Stimulated activated naive CD8-positive, alpha-beta T cell treated with anti-CD3 and anti-CD28 coated beads, Interleukin-15, Interleukin-2, amounts not matched to agents 100 ng/mL and 50 ng/mL, for 24 hours (primary cell): ENCODE results near the gene CDC42BPB.

ENCODE experiments used
- H3K27ac Mint-ChIP-seq: one replicate; pipeline ENCODE4 v1.8.0; 2021; ENCODE audit warnings: mild to moderate bottlenecking, mixed read lengths
- H3K27me3 Mint-ChIP-seq: one replicate; pipeline ENCODE4 v1.8.0; 2021; ENCODE audit warnings: mixed read lengths
- H3K36me3 Mint-ChIP-seq: one replicate; pipeline ENCODE4 v1.8.0; 2021; ENCODE audit warnings: low read depth, mixed read lengths
- H3K4me1 Mint-ChIP-seq: one replicate; pipeline ENCODE4 v1.8.0; 2021; ENCODE audit warnings: low read depth, mixed read lengths
- H3K4me3 Mint-ChIP-seq: one replicate; pipeline ENCODE4 v1.8.0; 2021; ENCODE audit warnings: mild to moderate bottlenecking, mixed read lengths
- H3K9me3 Mint-ChIP-seq: one replicate; pipeline ENCODE4 v1.8.0; 2021; ENCODE audit warnings: mixed read lengths

Gene CDC42BPB

DNA sequence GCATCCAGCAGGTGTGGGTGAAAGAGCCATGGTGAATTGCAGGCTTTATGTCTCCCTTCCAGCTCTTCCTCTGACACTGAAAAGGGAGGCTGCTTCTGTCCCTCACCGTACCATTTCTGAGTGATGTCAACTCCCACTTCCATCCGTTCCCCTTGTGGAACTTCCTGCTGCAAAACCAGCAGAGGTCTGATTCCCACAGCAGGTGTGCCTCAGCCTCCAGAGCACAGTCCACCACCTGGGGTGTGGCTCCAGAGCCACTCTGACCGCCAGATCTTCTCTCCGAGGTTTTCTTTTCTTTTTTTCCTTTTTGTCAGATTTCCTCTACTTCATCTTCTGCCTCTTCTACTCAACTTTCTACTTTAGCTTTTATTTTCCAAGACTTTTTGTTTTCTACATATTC is 62.7 kb downstream of the CDC42BPB start:
- no peak overlapping the region for H3K27ac Mint-ChIP-seq

DNA sequence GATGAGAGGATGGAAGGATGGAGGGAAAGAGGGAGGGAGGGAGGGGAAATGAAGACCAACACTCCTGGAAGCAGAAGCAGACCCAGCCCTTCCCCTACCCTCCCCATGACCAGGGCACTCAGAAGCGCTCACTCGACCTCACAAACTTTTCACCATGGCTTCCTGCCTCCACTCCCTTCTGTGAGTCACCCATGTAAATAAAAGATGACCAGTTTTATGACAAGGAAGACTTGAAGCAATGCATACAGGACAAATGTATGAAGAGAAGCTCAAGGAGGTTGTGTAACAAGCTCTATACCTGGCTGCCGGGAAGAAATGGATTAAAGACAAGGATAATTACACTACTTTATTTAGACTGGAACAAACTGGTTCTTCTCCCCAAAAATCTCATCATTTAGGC is 63.8 kb downstream of the CDC42BPB start:
- Mint-ChIP-seq H3K27ac (no peak overlapping the region), H3K9me3 (peaks cover under 1% of the 10 kb centered on the region), H3K27me3 (no peaks in the 10 kb centered on the region), H3K4me1 (no peaks in the 10 kb centered on the region), H3K36me3 (peaks cover 3% of the 10 kb centered on the region), H3K4me3 (no peak overlapping the region)

More for the DNA sequence above, 62.7 kb downstream of the CDC42BPB start:
- H3K27me3 Mint-ChIP-seq, result no peaks in the 10 kb centered on the region
- no peaks in the 10 kb centered on the region for H3K9me3 Mint-ChIP-seq
- H3K4me3 Mint-ChIP-seq, result no peak overlapping the region
- H3K4me1 Mint-ChIP-seq, result no peaks in the 10 kb centered on the region
- H3K36me3 Mint-ChIP-seq, result no peaks in the 10 kb centered on the region

GRCh38 chr14:102991376-102991775 is 66.0 kb downstream of the CDC42BPB start:
- Mint-ChIP-seq H3K4me3 (no peak overlapping the region), H3K27me3 (no peaks in the 10 kb centered on the region), H3K4me1 (no peaks in the 10 kb centered on the region), H3K9me3 (peaks cover 21% of the 10 kb centered on the region), H3K27ac (no peak overlapping the region), H3K36me3 (peaks cover 24% of the 10 kb centered on the region)

DNA sequence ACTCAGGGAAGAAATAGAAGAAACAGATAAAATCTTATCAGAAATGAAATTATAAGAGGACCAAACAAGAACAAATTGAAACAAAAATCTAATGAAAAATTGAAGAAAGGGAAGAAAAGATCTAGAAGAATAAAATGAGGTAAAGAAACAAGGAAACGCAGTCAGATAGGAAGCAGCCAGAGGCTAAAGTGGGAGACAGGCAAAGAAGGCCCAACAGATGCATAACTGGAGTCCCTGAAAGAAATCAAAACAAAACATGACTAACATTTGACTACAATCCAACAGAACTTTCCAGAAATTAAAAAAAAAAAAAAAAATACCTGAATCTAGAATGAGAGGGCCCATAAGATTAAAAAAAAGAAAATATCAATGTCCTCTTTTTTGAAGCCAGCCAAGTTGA is 69.3 kb downstream of the CDC42BPB start:
- Mint-ChIP-seq H3K27me3 (no peaks in the 10 kb centered on the region), H3K4me1 (no peaks in the 10 kb centered on the region), H3K4me3 (no peak overlapping the region), H3K36me3 (peaks cover 26% of the 10 kb centered on the region), H3K9me3 (peaks cover 23% of the 10 kb centered on the region), H3K27ac (no peak overlapping the region)

DNA sequence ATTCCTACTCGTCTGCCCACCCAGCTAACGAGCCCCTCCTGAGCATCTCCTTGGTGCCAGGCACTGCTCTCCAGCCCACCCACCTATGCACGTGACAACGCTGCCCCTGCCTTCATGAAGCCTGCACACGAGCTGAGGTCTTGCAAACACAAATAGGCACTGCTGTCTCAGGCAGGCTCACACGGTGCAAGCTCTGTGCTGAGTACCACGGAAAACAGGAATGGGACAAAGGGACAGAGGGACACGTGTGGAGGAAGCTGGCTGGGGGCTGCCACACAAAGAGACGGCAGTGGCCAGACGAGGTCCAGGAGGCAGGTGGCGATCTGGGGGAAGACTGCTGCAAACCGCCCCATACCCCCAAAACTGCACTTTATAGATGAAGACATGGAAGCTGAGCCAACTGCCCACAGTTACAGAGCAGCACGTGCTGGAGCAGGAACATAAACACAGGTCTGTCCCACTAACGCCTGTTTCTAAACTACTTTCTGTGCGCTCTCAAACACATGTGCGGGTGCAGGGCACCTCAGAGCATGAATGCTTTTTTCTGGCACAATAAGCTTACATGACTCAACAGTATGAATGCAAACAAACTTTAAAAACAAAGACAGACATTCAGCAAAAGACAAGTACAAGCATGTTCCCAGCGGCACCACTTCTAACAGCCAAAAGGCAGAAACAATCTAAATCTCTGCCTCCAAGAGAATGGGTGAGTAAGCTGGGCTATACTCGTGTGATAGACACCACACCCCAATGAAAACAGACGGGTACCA is 70.4 kb downstream of the CDC42BPB start:
- Mint-ChIP-seq H3K9me3 (peaks cover 23% of the 10 kb centered on the region), H3K36me3 (peaks cover 26% of the 10 kb centered on the region), H3K4me3 (no peak overlapping the region), H3K4me1 (no peaks in the 10 kb centered on the region), H3K27me3 (no peaks in the 10 kb centered on the region), H3K27ac (no peak overlapping the region)

DNA sequence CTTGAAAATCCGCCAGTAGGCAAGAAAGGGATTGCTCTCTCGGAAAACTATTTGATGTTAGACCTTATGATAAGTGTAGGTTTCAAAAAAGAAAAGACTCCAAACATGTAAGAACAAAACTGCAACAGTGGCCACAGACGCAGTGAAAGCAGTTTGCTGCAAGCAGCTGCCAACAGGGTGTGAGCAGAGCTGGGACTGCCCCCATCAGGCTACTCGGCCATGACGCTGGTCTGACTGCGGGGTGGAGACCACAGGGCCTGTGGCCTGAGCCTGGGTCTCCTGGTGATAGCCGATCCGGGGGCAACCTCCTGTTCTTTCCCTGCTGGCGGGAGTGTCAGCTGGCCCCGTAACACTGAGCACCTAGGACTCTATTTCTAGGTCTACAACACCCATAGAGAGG is 71.7 kb downstream of the CDC42BPB start:
- H3K27ac Mint-ChIP-seq, result no peak overlapping the region
- H3K4me1 Mint-ChIP-seq, result no peaks in the 10 kb centered on the region
- H3K4me3 Mint-ChIP-seq, result no peak overlapping the region
- H3K9me3 Mint-ChIP-seq, result peaks cover 23% of the 10 kb centered on the region
- H3K27me3 Mint-ChIP-seq, result no peaks in the 10 kb centered on the region
- H3K36me3 Mint-ChIP-seq, result peaks cover 26% of the 10 kb centered on the region

GRCh38 chr14:102984336-102985102 is 72.8 kb downstream of the CDC42BPB start:
- peaks cover 26% of the 10 kb centered on the region for H3K36me3 Mint-ChIP-seq
- H3K27ac Mint-ChIP-seq, result no peak overlapping the region
- H3K4me3 Mint-ChIP-seq, result no peak overlapping the region
- no peaks in the 10 kb centered on the region for H3K27me3 Mint-ChIP-seq
- H3K4me1 Mint-ChIP-seq, result peaks cover 5% of the 10 kb centered on the region
- H3K9me3 Mint-ChIP-seq, result peaks cover 23% of the 10 kb centered on the region

GRCh38 chr14:102983496-102983895 is 73.9 kb downstream of the CDC42BPB start:
- no peak overlapping the region for H3K4me3 Mint-ChIP-seq
- H3K9me3 Mint-ChIP-seq, result peaks cover 22% of the 10 kb centered on the region
- H3K27me3 Mint-ChIP-seq, result no peaks in the 10 kb centered on the region
- peaks cover 7% of the 10 kb centered on the region for H3K4me1 Mint-ChIP-seq
- peaks cover 23% of the 10 kb centered on the region for H3K36me3 Mint-ChIP-seq
- no peak overlapping the region for H3K27ac Mint-ChIP-seq

DNA sequence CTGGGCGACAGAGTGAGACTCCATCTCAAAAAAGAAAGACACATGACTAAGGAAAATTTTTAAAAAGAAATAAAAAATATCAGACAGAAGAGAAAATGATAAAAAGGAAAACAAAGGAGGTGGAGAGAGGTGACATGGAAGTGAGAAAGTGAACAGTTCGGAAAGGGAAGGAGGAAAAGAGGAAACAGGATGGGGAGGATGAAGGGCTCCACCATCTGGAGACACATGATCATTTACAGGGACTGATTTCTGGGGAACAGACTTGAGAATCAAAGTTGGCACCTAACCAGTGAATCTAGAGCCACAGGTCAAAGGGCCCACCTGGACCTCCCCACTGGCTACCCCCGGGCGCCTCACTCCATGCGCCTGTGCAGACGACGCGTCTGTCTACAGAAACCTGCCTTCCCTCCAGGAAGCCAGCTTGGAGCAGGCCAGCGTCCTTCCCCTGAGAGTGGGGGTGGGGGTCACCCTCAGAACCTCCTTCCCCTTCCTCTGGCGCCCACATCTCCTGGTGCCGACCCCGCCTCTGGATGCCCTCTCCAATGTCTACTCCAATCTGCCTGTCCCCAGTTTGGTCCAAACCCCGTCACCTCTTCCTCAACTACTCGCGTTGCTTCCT is 74.4 kb downstream of the CDC42BPB start:
- Mint-ChIP-seq H3K27me3 (no peaks in the 10 kb centered on the region), H3K27ac (no peak overlapping the region), H3K36me3 (peaks cover 18% of the 10 kb centered on the region), H3K4me1 (peaks cover 7% of the 10 kb centered on the region), H3K4me3 (no peak overlapping the region), H3K9me3 (peaks cover 17% of the 10 kb centered on the region)

DNA sequence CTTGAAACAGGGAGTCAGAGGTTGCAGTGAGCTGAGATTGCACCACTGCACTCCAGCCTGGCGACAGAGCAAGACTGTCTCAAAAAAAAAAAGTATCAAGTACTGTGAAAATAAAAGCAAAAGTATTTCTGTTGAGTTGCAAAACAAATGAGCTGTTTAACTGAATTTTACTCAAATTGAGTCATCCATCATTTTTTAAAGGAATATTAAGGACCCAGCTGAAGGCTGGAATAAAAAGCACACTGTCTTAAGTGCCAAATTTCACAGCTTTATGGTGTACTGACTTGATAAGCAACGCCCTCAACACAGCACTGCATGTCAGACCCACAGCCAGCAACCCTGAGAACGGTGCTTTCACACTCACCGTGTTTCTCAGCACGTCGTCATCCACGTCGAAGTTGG is 76.9 kb downstream of the CDC42BPB start:
- Mint-ChIP-seq H3K4me1 (peaks cover 7% of the 10 kb centered on the region), H3K27ac (no peak overlapping the region), H3K9me3 (no peaks in the 10 kb centered on the region), H3K4me3 (no peak overlapping the region), H3K27me3 (no peaks in the 10 kb centered on the region), H3K36me3 (no peaks in the 10 kb centered on the region)

DNA sequence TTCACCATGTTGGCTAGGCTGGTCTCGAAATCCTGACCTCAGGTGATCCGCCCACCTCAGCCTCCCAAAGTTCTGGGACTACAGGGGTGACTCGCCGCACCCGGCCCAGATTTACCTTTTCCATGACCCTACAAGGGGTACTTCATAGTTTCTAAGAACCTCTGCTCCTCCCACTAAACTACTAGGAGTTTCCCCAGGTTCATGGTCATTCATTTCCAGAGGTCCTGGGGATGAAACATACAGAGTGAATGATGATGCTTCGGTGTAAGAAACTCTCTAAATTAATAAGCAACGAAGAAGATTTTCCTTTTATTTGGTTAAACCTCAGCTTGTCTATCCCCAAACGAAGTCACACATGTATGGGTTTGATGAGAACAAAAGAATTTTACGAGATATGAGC is 77.9 kb downstream of the CDC42BPB start:
- H3K27me3 Mint-ChIP-seq, result no peaks in the 10 kb centered on the region
- H3K9me3 Mint-ChIP-seq, result no peaks in the 10 kb centered on the region
- no peak overlapping the region for H3K4me3 Mint-ChIP-seq
- H3K27ac Mint-ChIP-seq, result no peak overlapping the region
- H3K36me3 Mint-ChIP-seq, result no peaks in the 10 kb centered on the region
- peaks cover 7% of the 10 kb centered on the region for H3K4me1 Mint-ChIP-seq

GRCh38 chr14:102977475-102977874 is 79.9 kb downstream of the CDC42BPB start:
- Mint-ChIP-seq H3K27me3 (no peaks in the 10 kb centered on the region), H3K36me3 (no peaks in the 10 kb centered on the region), H3K4me3 (no peak overlapping the region), H3K27ac (no peak overlapping the region), H3K9me3 (no peaks in the 10 kb centered on the region), H3K4me1 (peaks cover 7% of the 10 kb centered on the region)

- Mint-ChIP-seq H3K27me3 (no peaks in the 10 kb centered on the region), H3K9me3 (no peaks in the 10 kb centered on the region), H3K36me3 (no peaks in the 10 kb centered on the region), H3K4me1 (peaks cover 7% of the 10 kb centered on the region), H3K27ac (no peak overlapping the region), H3K4me3 (no peak overlapping the region)
Measured at GRCh38 chr14:102975662-102976061, 81.7 kb downstream of the CDC42BPB start.

DNA sequence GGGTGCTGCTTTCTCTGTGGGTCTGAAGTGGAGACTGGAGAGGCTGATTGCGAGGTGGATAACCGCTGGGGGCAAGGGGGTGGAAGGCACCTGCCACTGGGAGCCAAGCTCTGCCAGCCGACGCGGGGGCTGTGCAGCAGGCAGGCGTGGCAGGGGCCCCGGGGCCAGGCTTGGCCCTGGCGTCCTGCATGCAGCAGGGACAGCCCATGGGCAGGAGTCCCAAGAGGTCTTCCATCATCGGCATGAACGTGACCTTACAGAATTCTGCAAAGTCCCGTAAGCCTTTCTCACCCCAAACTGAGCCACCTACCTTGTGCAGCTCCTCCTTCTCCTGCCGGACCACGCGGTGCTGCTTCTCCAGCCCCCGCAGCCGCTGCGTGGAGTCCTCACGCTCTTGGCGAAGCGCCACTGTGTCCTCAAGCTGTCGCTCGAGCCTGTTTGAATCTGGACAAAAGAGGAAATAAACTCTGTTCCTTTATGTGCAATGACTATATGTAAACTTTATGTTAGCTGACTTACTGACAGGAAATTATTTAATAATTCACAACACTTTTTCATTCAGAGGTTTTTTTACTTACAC is 83.6 kb downstream of the CDC42BPB start:
- no peak overlapping the region for H3K27ac Mint-ChIP-seq
- no peaks in the 10 kb centered on the region for H3K9me3 Mint-ChIP-seq
- H3K4me3 Mint-ChIP-seq, result no peak overlapping the region
- no peaks in the 10 kb centered on the region for H3K4me1 Mint-ChIP-seq
- H3K36me3 Mint-ChIP-seq, result no peaks in the 10 kb centered on the region
- no peaks in the 10 kb centered on the region for H3K27me3 Mint-ChIP-seq
